Activated naive CD4-positive, alpha-beta T cell treated with anti-CD3 and anti-CD28 coated beads, Interleukin-2, amount 50 U/mL, for 24 hours (primary cell): ENCODE results near the gene SRSF1.
A peak's percentile ranks its signal among the peaks of the same experiment; 100 is the strongest.

Experiments used
- H3K27ac Mint-ChIP-seq: one replicate; pipeline ENCODE4 v1.8.0; 2021; ENCODE audit warnings: mild to moderate bottlenecking, mixed read lengths
- H3K27me3 Mint-ChIP-seq: one replicate; pipeline ENCODE4 v1.8.0; 2021; ENCODE audit warnings: mixed read lengths
- H3K36me3 Mint-ChIP-seq: one replicate; pipeline ENCODE4 v1.8.0; 2021; ENCODE audit warnings: mixed read lengths
- H3K4me1 Mint-ChIP-seq: one replicate; pipeline ENCODE4 v1.8.0; 2021; ENCODE audit warnings: mixed read lengths
- H3K4me3 Mint-ChIP-seq: one replicate; pipeline ENCODE4 v1.8.0; 2021; ENCODE audit warnings: mild to moderate bottlenecking, mixed read lengths
- H3K9me3 Mint-ChIP-seq: one replicate; pipeline ENCODE4 v1.8.0; 2021; ENCODE audit warnings: mixed read lengths

Gene SRSF1

DNA sequence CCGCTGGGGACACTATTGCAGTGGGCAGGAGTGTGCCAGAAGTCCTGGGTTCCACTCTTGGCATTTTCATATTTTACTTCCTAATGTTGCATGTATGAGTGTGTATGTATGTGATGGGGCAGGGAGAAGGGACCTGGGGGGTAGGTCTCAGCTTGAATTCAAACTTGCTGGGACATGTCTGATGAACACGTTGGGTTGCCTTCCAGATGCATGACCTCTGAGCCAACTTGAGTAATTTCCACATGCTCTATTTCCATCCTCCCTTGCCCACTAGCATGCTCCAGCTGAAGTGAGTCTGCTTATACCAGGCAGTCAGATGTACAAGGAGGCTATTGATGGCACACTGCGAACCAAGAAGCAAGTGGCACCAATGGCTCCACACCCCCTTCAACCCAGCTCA is 32.9 kb upstream of the SRSF1 start:
- Mint-ChIP-seq H3K27me3 (peaks cover 4% of the 10 kb centered on the region), H3K4me1 (no peaks in the 10 kb centered on the region)

DNA sequence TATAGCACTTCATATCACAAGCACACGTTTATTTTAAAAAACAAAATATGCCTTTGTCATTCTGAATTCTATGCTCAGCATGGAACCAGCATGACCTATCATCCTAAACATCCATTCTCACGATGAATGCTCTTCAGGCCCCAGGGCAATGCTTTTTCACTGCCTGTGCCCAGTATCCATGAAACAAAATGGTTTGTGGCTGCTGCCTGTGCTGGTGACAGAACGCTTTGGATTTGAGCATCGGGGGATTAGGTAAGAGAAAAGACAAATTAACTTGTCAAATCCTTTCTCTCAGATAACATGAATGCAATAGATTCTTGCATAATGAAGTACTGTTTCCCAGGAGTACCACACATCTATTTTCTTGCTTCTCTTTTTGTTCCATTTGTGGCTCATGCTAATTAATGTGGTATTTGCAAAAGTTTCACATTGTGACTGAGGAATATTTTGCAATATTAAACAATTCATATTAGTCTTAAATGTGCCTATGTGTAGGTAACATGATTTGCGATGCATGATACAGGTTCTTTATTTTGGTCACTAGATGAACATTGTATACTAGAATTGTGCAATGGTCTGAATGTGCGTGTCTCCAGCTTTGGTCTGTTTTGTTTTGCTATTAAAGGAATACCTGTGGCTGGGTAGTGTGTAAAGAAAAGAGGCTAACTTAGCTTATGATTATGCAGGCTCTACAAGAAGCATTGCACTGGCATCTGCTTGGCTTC is 25.8 kb upstream of the SRSF1 start:
- H3K9me3 Mint-ChIP-seq = peaks cover 7% of the 10 kb centered on the region
- no peaks in the 10 kb centered on the region for H3K4me1 Mint-ChIP-seq
- peaks cover 2% of the 10 kb centered on the region for H3K36me3 Mint-ChIP-seq
- peaks cover 1% of the 10 kb centered on the region for H3K27me3 Mint-ChIP-seq
- H3K4me3 Mint-ChIP-seq = no peak overlapping the region
- no peak overlapping the region for H3K27ac Mint-ChIP-seq

More for the DNA sequence above, 32.9 kb upstream of the SRSF1 start:
- no peaks in the 10 kb centered on the region for H3K36me3 Mint-ChIP-seq
- H3K9me3 Mint-ChIP-seq = no peaks in the 10 kb centered on the region
- no peak overlapping the region for H3K27ac Mint-ChIP-seq
- no peak overlapping the region for H3K4me3 Mint-ChIP-seq

GRCh38 chr17:58028578-58028977 is 21.5 kb upstream of the SRSF1 start:
- Mint-ChIP-seq H3K27ac (no peak overlapping the region), H3K36me3 (peaks cover 2% of the 10 kb centered on the region), H3K27me3 (peaks cover 10% of the 10 kb centered on the region), H3K9me3 (peaks cover 7% of the 10 kb centered on the region), H3K4me1 (no peaks in the 10 kb centered on the region), H3K4me3 (no peak overlapping the region)

DNA sequence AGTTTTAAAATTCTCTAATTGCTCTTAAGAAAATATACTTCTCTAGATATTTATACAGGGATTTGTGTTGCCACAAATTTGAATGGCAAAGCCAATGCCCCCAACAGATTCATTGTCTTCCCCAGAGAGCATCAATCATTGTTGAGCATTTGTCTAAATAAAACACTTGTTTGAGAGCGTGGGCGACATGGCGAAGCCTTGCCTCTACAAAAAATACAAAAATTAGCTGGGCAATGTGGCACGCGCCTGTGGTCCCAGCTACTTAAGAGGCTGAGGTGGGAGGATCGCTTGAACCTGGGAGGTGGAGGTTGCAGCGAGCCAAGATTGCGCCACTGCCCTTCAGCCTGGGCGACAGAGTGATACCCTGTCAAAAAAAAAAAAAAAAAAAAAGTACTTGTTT is 13.4 kb upstream of the SRSF1 start:
- Mint-ChIP-seq H3K4me3 (no peak overlapping the region), H3K9me3 (no peaks in the 10 kb centered on the region), H3K36me3 (no peaks in the 10 kb centered on the region), H3K27me3 (peaks cover 11% of the 10 kb centered on the region), H3K27ac (no peak overlapping the region), H3K4me1 (no peaks in the 10 kb centered on the region)

- H3K9me3 Mint-ChIP-seq = no peaks in the 10 kb centered on the region
- H3K4me1 Mint-ChIP-seq = no peaks in the 10 kb centered on the region
- peaks cover 10% of the 10 kb centered on the region for H3K27me3 Mint-ChIP-seq
- H3K36me3 Mint-ChIP-seq = no peaks in the 10 kb centered on the region
- H3K27ac Mint-ChIP-seq = peak overlapping the region; percentile 71
- no peak overlapping the region for H3K4me3 Mint-ChIP-seq
Measured at GRCh38 chr17:58019521-58019920, 12.5 kb upstream of the SRSF1 start.

- no peaks in the 10 kb centered on the region for H3K36me3 Mint-ChIP-seq
- peak overlapping the region; percentile 71 for H3K27ac Mint-ChIP-seq
- H3K4me1 Mint-ChIP-seq = no peaks in the 10 kb centered on the region
- H3K9me3 Mint-ChIP-seq = no peaks in the 10 kb centered on the region
- no peak overlapping the region for H3K4me3 Mint-ChIP-seq
- H3K27me3 Mint-ChIP-seq = peaks cover 7% of the 10 kb centered on the region
Measured at GRCh38 chr17:58019039-58019438, 12.0 kb upstream of the SRSF1 start.

DNA sequence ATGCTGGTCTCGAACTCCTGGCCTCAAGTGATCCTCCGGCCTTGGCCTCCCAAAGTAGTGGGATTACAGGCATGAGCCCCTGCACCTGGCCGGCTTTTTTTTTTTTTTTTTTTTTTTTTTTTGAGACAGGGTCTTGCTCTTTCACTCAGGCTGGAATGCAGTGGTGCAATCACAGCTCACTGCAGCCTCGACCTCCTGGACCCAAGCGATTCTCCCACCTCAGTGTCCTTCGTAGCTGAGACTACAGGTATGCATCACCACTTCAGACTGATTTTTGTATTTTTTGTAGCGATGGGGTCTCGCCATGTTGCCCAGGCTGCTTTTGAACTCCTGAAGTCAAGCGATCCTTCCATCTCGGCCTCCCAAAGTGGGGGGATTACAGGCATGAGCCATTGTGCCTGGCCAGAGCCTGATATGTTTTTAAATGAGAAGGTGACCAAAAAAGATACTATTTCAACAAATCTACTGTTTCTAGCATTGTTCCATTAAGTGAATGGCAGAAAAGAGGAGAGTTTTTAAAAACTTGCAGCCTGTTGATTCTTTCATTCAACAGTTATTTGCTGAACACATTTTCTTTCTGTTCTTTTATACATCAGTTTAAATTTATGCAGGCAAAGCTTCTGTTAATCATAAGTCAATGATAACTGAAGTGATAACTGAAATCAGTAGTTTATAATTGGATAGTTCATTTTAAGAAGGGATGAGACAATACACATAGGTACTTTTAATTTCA is 3.2 kb upstream of the SRSF1 start:
- no peak overlapping the region for H3K4me3 Mint-ChIP-seq

DNA sequence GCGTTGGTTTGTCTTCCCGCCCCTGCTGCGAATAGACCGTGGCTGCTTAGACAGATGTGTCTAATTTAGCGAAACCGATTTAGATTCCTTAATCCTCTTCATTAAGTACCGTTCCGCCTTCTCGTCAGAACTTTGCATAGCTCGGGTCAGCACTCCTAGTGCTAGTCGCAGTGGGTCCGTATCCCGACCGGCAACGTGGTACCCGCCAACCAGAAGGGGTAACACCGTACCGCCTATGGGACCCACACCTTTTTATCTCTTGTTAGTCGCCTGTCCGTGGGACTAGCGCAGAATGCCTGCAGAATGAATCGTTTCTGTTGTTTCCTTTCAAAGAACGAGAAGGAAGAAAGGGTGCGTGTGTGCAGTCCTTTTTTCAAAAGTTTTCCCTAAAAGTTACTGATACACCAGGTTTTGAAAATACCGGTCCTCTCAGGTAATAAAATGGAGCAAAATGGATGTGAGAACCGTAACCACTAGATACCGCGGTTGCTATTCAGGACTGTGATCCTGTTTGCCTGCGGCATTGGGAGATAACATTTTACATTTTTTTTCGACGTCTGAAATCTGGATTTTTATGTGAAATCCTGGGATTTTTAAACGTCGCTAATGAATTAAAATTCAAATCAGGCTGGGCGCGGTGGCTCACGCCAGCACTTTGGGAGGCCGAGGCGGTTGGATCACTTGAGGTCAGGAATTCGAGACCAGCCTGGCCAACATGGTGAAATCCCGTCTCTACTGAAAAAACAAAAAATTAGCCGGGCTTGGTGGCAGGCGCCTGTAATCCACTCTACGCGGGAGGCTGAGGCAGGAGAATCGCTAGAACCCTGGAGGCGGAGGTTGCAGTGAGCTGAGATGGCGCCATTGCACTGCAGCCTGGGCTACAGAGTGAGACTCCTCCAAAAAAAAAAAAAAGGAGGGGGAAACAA is 998 bp upstream of the SRSF1 start:
- Mint-ChIP-seq H3K4me3 (peak overlapping the region; percentile 99), H3K9me3 (no peaks in the 10 kb centered on the region), H3K27ac (peak overlapping the region; percentile 98), H3K4me1 (peaks cover 32% of the 10 kb centered on the region), H3K27me3 (no peaks in the 10 kb centered on the region), H3K36me3 (peaks cover 31% of the 10 kb centered on the region)

More for the DNA sequence above, 3.2 kb upstream of the SRSF1 start:
- H3K4me1 Mint-ChIP-seq = peaks cover 12% of the 10 kb centered on the region
- H3K9me3 Mint-ChIP-seq = no peaks in the 10 kb centered on the region
- H3K27ac Mint-ChIP-seq = no peak overlapping the region
- H3K27me3 Mint-ChIP-seq = no peaks in the 10 kb centered on the region
- peaks cover 18% of the 10 kb centered on the region for H3K36me3 Mint-ChIP-seq

- Mint-ChIP-seq H3K4me1 (peaks cover 47% of the 10 kb centered on the region), H3K4me3 (peak overlapping the region; percentile 99), H3K36me3 (peaks cover 36% of the 10 kb centered on the region), H3K27me3 (no peaks in the 10 kb centered on the region), H3K9me3 (no peaks in the 10 kb centered on the region), H3K27ac (peak overlapping the region; percentile 98)
Measured at GRCh38 chr17:58006560-58006923, 504 bp downstream of the SRSF1 start.

DNA sequence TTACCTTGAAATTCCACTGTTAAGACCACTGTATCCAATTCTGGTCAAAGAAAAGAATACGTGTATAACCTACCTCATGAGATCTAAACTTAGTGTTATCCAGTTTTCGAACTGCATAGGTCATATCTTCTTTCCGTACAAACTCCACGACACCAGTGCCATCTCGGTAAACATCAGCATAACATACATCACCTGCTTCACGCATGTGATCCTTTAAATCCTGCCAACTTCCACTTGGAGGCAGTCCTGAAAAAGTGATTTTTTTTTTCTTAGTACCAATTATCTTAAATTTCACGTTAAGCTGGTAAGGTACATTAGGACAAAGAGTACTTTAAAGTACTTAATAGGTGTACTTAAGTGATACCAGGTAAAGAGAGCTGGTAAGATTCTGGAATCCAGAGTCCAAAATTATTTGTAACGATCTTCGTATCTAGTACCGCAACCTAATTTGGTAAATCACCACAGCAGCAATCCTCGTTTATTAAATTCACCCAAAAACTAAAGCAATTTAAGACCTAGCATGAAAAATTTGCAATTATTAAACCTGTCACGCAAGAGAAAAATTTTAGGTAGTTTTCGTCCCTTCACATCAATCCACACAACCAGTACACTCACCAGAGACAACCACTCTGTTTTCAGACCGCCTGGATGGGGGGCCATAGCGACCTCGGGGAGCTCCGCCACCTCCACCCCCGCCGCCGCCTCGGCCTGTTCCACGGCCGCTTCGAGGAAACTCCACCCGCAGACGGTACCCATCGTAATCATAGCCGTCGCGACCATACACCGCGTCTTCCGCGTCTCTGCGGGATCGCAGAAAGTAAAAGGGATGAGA is 1.1 kb downstream of the SRSF1 start:
- Mint-ChIP-seq H3K4me3 (peak overlapping the region; percentile 99), H3K36me3 (peaks cover 36% of the 10 kb centered on the region), H3K9me3 (no peaks in the 10 kb centered on the region), H3K27ac (peak overlapping the region; percentile 98), H3K27me3 (no peaks in the 10 kb centered on the region), H3K4me1 (peaks cover 53% of the 10 kb centered on the region)

- Mint-ChIP-seq H3K36me3 (peaks cover 38% of the 10 kb centered on the region), H3K4me1 (peaks cover 57% of the 10 kb centered on the region), H3K27me3 (no peaks in the 10 kb centered on the region), H3K4me3 (peak overlapping the region; percentile 99), H3K27ac (peak overlapping the region; percentile 98), H3K9me3 (no peaks in the 10 kb centered on the region)
Measured at GRCh38 chr17:58005031-58005727, 1.9 kb downstream of the SRSF1 start.

DNA sequence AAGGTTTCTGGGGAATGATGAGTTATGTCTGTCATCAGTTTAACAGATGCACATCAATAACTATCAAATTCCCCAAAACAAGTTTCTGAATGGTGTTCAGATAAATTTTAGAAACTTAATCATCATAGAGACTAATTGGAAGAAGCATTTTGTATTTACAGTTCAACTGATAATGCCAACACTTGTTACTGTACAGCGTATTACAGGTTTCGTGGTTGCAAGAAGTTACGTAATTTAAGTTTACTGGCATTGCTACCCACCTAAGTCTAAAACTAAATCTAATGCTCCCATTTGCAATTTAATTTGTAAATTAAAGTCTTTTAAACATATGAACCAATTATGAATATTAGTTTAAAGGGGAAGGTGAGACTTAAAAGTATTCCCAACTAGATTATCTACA is 3.0 kb downstream of the SRSF1 start:
- peaks cover 38% of the 10 kb centered on the region for H3K36me3 Mint-ChIP-seq
- H3K9me3 Mint-ChIP-seq = no peaks in the 10 kb centered on the region
- peak overlapping the region; percentile 99 for H3K4me3 Mint-ChIP-seq
- no peaks in the 10 kb centered on the region for H3K27me3 Mint-ChIP-seq
- H3K4me1 Mint-ChIP-seq = peaks cover 66% of the 10 kb centered on the region
- H3K27ac Mint-ChIP-seq = peak overlapping the region; percentile 92

DNA sequence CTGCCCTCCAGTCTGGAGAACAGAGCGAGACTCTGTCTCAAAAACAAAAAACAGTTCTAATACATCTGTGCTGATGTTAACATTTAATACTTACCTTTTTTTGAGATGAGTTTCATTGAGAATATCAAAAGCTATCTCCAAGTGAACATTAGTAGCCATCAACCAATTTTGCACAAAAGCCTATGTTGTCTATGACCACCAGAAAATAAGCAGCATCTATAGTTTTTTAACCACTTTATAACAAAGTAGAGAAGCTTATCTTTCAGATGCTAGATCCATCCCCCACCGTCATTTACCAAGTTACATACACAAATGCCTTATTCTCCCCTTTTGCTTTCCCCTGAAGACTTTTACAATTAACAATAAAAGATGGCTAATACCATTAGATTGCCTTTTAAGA is 4.1 kb downstream of the SRSF1 start:
- H3K4me1 Mint-ChIP-seq = peaks cover 74% of the 10 kb centered on the region

GRCh38 chr17:58002154-58002948 is 4.7 kb downstream of the SRSF1 start:
- H3K27ac Mint-ChIP-seq = peak overlapping the region; percentile 89
- H3K4me3 Mint-ChIP-seq = peak overlapping the region; percentile 66
- H3K9me3 Mint-ChIP-seq = no peaks in the 10 kb centered on the region
- H3K36me3 Mint-ChIP-seq = peaks cover 38% of the 10 kb centered on the region
- peaks cover 71% of the 10 kb centered on the region for H3K4me1 Mint-ChIP-seq
- no peaks in the 10 kb centered on the region for H3K27me3 Mint-ChIP-seq

More for the DNA sequence above, 4.1 kb downstream of the SRSF1 start:
- Mint-ChIP-seq H3K27me3 (no peaks in the 10 kb centered on the region), H3K27ac (peak overlapping the region; percentile 13), H3K9me3 (no peaks in the 10 kb centered on the region), H3K4me3 (peak overlapping the region; percentile 66), H3K36me3 (peaks cover 38% of the 10 kb centered on the region)
